NOMO-1 (cell line): ENCODE data around the gene CCRL2.

ENCODE experiments used
- DNase-seq, 2 experiments: peaks; one replicate each; lab custom pipeline; 2025; ENCODE audit not compliant: unreplicated experiment in 2 of 2; lab: John Stamatoyannopoulos, UW

The CCRL2 gene

DNA sequence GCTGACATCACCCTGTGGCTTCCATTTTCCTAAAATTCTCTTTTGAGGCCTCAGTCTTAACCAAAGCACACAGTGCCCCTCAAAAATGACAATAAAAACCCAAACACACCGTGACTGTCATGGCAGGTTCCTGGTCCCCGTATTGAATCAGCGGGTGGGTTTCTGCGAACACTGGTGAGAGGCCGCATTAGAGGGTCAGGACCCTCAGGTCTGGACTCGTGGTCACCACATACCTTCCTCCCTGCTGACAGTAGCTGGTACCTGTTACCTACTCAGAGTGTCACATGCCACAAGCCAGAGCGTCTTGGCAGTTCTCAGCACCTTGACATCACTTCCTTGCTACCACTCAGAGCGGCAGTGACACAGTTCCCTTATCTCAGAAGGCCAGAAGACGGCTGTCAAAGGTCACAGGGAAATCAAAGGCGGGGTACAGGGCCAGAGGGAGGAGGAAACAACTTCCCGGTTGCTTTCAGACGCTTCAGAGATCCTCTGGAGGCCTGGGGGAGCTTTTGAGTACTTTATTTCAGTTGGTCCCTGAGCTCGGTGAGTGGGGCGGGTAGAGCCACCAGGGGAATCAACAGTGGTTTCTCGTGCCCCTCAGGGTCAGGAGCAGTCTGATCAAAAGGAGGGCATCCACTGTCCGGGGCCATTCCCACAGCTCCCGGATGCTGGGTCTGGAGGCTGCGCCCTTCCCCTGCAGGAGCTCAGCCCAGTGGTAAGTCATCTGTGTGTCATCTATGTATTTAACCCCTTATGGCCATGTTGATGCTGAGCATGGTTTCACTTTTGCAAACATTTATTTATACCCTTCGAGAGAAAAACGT is at the start of gene CCRL2, which contains the start of gene CCR5AS:
Gene CCRL2, plus strand, starts transcription at position 472 of the 824 bp plus-strand sequence. CDS start 821 bp downstream, outside the sequence.
Gene CCR5AS, minus strand, starts transcription at position 279 of the 824 bp plus-strand sequence.
- peak; percentile 55 to 57 for DNase-seq

GRCh38 chr3:46358466-46358865 is 48.6 kb upstream of the CCRL2 start:
- DNase-seq, result no peak

GRCh38 chr3:46359733-46360493 is 47.1 kb upstream of the CCRL2 start:
- DNase-seq, result peak in 1 of 2 experiments; percentile 10

GRCh38 chr3:46360907-46361306 is 46.2 kb upstream of the CCRL2 start:
- peak in 1 of 2 experiments; percentile 33 for DNase-seq

DNA sequence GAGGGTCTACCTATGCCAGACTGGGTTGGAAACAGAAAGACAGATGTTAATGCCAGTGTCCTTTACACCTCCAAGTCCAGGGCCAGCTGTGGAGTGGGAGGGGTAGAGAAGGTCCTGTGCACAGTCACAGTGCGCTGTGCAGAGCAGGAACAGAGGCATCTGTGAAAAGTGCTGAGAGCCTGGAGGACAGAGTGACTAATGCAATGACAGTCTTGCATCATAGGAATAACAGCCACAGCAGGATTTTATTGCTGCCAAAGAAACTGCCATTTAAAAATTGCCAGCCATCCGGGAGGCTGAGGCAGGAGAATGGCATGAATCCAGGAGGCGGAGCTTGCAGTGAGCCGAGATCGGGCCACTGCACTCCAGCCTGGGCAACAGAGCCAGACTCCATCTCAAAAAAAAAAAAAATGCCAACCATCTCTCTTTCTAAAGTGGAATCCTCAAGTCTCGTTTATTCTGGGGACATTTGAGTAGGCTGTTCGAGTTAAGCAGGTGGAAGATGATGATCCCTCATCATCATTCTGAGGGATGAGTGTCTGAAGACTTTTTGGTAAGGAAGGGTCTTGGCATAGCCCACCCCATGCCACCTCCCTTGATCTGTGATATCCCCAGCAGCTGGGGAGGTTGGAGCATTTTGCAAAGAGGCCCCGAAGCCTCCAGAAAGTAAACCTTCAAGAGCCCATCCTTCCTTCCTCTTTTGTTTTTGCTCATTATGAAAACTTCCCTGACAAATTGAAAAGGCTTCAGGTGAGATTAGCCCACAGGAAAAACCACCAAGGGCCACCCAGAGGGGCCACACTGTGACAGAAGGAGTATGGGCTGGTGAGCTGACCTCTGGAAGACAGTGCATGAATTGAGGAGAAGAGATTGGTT is 45.4 kb upstream of the CCRL2 start:
- peak; percentile 85 to 95 for DNase-seq

GRCh38 chr3:46365041-46365440 is 42.0 kb upstream of the CCRL2 start:
- peak in 1 of 2 experiments; percentile 23 for DNase-seq

DNA sequence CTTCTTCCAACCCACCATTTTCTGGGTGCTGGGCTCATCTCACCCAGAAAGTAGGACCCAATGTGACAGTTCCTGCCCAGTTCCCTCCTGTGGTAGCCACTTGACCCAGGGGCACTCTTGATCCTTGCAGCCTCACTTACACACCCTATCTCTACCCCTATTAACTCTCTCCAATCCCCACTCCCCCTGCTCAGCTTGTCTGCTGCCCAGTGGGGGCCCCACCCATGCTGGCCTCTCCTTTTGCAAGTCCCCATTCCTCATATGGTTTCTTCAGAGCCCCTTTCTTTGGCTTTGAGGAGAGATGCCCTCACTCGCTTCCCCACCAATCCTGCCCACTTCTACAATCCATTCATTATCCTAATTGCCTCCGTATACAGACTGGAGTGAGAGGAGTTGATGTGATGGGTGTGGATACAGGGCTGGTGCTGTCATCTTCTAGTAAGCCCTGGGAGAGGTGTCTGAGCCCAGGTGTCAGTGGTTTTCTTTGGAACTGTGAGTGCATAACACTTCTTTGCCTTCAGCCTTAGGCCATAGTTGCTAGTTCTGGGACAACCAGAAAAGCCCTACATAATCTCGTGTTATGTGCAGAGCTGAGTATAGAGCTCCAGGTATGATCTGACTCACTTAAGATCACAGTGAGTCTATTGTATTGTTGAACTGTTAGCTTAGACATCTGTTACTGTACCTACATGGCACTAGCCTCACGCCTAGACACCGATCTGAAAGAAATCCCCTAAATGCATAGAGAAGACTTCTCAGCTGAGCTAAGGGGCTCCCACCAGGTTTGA is 41.1 kb upstream of the CCRL2 start:
- DNase-seq, result no peak

GRCh38 chr3:46367811-46368210 is 39.2 kb upstream of the CCRL2 start:
- no peak for DNase-seq

- peak; percentile 93 to 97 for DNase-seq
Observed at GRCh38 chr3:46368569-46368968, 38.5 kb upstream of the CCRL2 start.

DNA sequence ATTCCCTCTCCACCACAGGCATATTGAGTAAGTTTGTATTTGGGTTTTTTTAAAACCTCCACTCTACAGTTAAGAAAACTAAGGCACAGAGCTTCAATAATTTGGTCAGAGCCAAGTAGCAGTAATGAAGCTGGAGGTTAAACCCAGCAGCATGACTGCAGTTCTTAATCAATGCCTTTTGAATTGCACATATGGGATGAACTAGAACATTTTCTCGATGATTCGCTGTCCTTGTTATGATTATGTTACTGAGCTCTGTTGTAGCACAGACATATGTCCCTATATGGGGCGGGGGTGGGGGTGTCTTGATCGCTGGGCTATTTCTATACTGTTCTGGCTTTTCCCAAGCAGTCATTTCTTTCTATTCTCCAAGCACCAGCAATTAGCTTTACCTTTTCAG is 37.9 kb upstream of the CCRL2 start:
- DNase-seq, result no peak

DNA sequence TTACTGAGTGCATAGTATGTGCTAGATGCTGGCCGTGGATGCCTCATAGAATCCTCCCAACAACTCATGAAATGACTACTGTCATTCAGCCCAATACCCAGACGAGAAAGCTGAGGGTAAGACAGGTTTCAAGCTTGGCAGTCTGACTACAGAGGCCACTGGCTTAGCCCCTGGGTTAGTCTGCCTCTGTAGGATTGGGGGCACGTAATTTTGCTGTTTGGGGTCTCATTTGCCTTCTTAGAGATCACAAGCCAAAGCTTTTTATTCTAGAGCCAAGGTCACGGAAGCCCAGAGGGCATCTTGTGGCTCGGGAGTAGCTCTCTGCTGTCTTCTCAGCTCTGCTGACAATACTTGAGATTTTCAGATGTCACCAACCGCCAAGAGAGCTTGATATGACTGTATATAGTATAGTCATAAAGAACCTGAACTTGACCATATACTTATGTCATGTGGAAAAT is 37.4 kb upstream of the CCRL2 start:
- no peak for DNase-seq

- DNase-seq, result peak in 1 of 2 experiments; percentile 56
Observed at GRCh38 chr3:46370839-46371518, 36.1 kb upstream of the CCRL2 start, which contains the start of gene CCR5. TSS of gene CCR5 (plus strand) at chr3:46370946. CDS start at chr3:46372903, 1,957 bp downstream.

- no peak for DNase-seq
Observed at GRCh38 chr3:46371519-46372340, 35.3 kb upstream of the CCRL2 start.

- peak; percentile 41 to 69 for DNase-seq
Observed at GRCh38 chr3:46372492-46373359, 34.3 kb upstream of the CCRL2 start.

GRCh38 chr3:46374755-46375154 is 32.3 kb upstream of the CCRL2 start:
- no peak for DNase-seq

GRCh38 chr3:46375218-46375617 is 31.8 kb upstream of the CCRL2 start:
- no peak for DNase-seq

GRCh38 chr3:46375814-46376213 is 31.2 kb upstream of the CCRL2 start:
- no peak for DNase-seq
